ENCODE results near the gene LLGL1. TPM values are rescaled to one million over a fixed set of nuclear protein-coding genes. Genes with fewer than 3 reads are reported as not detected.

The LLGL1 gene
- total and polyA plus RNA-seq, 2 donors (not counting 3 experiments of a cell fraction or from before 2014, with no cell fraction given) = 34.9 to 47.1 TPM

GRCh38 chr17:18195246-18195645, 30.2 kb upstream of the LLGL1 start:
- Histone ChIP-seq H3K9me3 (replicated peaks; ENCODE audit: control insufficient read depth, insufficient read depth, low read length) (no peaks in the 10 kb centered on the region), H3K4me2 (ENCODE audit: insufficient read depth, low read length) (no peak overlapping the region), H3K27me3 (ENCODE audit: control insufficient read depth in 2 of 2, insufficient read depth in 2 of 2, low read length in 2 of 2) (no peaks in the 10 kb centered on the region), H3K4me3 (replicated peaks in 1 of 3; ENCODE audit: insufficient read depth in 1 of 3, low read depth in 1 of 3, low read length in 3 of 3) (no peak overlapping the region), H3K9ac (replicated peaks; ENCODE audit: extremely low read depth, insufficient read depth, low read length) (no peak overlapping the region), H2AFZ (ENCODE audit: low read depth, low read length) (no peak overlapping the region), H4K20me1 (replicated peaks; ENCODE audit: control insufficient read depth, extremely low read depth, insufficient read depth, low read length) (no peaks in the 10 kb centered on the region), H3K27ac (ENCODE audit: insufficient read depth, low read depth, low read length) (no peak overlapping the region), H3K79me2 (ENCODE audit: control insufficient read depth, insufficient read depth, low read length) (peaks cover 89% of the 10 kb centered on the region), H3K4me1 (ENCODE audit: control insufficient read depth, extremely low read depth, insufficient read depth, low read length) (peaks cover 25% of the 10 kb centered on the region), H3K36me3 (ENCODE audit: control insufficient read depth in 2 of 2, extremely low read depth in 1 of 2, insufficient read depth in 2 of 2, low read length in 2 of 2) (peaks cover 19 to 23% of the 10 kb centered on the region in 2 experiments), H3K9me1 (replicated peaks; ENCODE audit: control insufficient read depth, extremely low read depth, insufficient read depth, low read length) (no peaks in the 10 kb centered on the region)
- DNase-seq (ENCODE audit: low read depth, low spot score) = no peak
- BruUV-seq (replicated peaks) = no TSS peak
- TF ChIP-seq GATA2 (IDR thresholded peaks at IDR 0.05; ENCODE audit: insufficient read depth, insufficient read length, low read depth, low read length) = no peak
- no peak for TF ChIP-seq FOS (IDR thresholded peaks at IDR 0.05; ENCODE audit: borderline replicate concordance, insufficient read depth, low read length)
- no peak for TF ChIP-seq POLR2A (IDR thresholded peaks at IDR 0.05; ENCODE audit: low read depth, low read length)
- TF ChIP-seq JUN (IDR thresholded peaks at IDR 0.05; ENCODE audit: borderline replicate concordance, insufficient read depth, insufficient read length, low read depth) = no peak
- TF ChIP-seq POLR2AphosphoS5 (IDR thresholded peaks at IDR 0.05; ENCODE audit: insufficient read depth, low read depth, low read length) = no peak
- TF ChIP-seq MYC (IDR thresholded peaks at IDR 0.05; ENCODE audit: low read depth, low read length) = no peak
- no peak for TF ChIP-seq EZH2 (IDR thresholded peaks at IDR 0.05; ENCODE audit: borderline replicate concordance, low read depth, low read length, severe bottlenecking)
- no peak for TF ChIP-seq CTCF (IDR thresholded peaks at IDR 0.05; ENCODE audit: extremely low read depth in 1 of 2, insufficient read depth in 1 of 2, low read depth in 1 of 2, low read length in 2 of 2)
- TF ChIP-seq MAX (IDR thresholded peaks at IDR 0.05; ENCODE audit: insufficient read depth, insufficient read length) = no peak
- no peak for FAIRE-seq
- ChIA-PET CTCF (no interaction called here), POLR2A (no interaction called here)
- dilution Hi-C loops (cut with MboI; ENCODE audit: extremely low pct_ligation_motif_present, low sequenced_read_pairs) (no loop called here), intact Hi-C loops (cut with micrococcal nuclease) (no loop called here)
